ENCODE results near the gene CEBPA.

Gene CEBPA

DNA sequence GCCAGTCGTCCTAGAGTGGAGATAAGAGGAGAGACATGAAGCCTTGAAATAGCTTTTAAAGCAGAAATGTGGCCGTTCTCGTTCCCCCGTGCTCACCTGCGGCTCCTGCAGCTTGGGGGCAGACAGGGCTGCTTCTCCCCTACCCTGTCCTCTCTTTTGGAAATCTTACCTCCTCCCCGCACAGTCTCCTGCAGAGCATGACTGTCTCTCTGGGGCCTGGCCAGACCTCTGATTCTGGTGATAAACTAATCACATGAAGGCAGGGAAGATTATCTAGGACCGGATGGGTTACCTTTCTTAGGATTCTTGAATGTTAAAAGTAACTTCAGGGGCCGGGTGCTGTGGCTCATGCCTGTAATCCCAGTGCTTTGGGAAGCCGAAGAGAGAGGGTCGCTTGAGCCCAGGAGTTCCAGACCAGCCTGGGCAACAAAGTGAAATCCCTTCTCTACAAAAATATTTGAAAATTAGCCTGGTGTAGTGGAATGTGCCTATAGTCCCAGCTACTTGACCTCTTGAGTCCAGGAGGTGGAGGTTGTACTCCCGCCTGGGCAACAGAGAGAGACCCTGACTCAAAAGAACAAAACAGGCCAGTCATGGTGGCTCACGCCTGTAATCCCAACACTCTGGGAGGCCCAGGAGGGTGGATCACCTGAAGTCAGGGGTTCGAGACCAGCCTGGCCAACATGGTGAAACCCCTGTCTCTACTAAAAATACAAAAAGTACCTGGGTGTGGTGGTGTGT is 8.1 kb downstream of the CEBPA start:
- Mint-ChIP-seq H3K4me1 (no peaks in the 10 kb centered on the region), H3K27me3 (peaks cover 14% of the 10 kb centered on the region), H3K4me3 (no peak overlapping the region), H3K36me3 (ENCODE audit: insufficient read depth) (peaks cover 1% of the 10 kb centered on the region), H3K9me3 (peaks cover under 1% of the 10 kb centered on the region), H3K27ac (ENCODE audit: low read depth) (no peak overlapping the region)
- ATAC-seq (replicated peaks; ENCODE audit: extremely low read depth, poor library complexity, severe bottlenecking) (no peak), DNase-seq (ENCODE audit: low spot score in 2 of 2) (no peak)

DNA sequence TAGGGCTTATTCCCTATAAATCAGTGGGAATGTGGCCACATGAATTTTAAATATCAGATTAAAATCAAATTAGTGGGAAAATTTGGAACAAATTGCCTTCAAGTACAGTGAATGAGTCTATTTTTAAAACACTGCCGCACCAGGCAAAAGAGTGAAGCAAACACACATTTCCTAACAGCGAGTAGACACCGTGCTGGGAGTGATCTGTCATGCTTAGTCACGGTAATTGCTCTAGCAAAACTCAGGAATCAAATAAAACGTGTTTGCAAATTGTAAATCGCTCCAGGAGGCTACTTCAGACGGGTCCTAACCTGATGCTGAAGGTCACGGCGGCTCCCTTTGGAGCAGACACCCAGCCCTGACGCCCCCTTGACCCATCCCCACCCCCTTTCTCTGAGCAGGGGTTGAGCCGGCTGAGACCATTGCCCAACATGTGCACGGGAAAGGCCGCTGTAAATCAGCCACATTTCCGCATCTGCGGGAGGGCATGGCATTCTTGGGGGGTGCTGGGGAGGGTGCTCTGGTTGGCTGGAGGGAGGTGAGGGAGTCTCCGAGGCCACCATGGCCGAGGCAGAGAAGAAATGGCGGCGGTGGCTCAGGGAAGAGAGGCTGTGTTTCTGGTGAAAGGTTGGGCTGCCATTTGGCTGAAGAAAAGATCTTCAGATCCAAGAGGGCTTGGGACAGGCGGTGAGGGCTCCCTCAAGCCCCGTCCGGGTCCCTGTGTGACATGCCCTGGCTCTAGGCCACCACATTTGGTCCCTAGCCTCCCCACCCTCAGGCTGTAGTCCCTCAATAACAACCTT is 8.9 kb downstream of the CEBPA start:
- peaks cover 1% of the 10 kb centered on the region for H3K36me3 Mint-ChIP-seq (ENCODE audit: insufficient read depth)
- DNase-seq (ENCODE audit: low spot score in 2 of 2) (no peak), ATAC-seq (replicated peaks; ENCODE audit: extremely low read depth, poor library complexity, severe bottlenecking) (no peak)

DNA sequence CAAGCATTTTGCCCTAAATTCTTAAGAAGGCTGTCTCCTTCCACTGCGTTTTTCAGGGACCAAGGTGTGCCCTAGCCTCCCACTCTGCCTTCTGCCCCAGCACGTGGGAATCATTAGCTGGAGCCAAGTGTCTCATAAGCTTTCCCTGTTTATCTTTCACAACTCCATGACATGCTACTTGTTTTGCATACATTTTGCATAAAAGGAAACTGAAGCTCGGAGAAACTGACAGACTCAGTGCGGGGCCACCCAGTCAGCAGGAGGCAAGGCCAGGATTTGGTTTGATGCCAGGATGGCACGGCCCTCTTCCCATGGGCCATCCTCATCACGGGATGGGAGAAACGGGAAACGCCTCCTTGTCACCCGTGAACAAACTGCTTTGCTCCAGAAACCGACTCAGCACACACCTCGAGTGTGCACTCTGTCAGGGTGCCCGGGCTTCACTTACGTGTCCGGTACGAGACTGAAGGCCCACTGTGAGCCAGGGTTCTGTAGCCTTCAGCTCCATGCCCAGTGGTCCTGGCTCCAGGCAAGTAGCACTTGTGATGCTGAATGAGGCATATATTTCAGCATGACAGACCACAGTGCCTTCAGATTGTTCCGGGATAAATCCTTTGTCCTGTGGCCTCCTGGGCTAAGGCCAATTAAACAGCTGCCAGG is 9.6 kb downstream of the CEBPA start:
- Mint-ChIP-seq H3K27ac (ENCODE audit: low read depth) (no peak overlapping the region), H3K36me3 (ENCODE audit: insufficient read depth) (peaks cover 1% of the 10 kb centered on the region), H3K27me3 (peaks cover 14% of the 10 kb centered on the region), H3K9me3 (peaks cover 12% of the 10 kb centered on the region), H3K4me3 (no peak overlapping the region), H3K4me1 (no peaks in the 10 kb centered on the region)
- no peak for ATAC-seq (replicated peaks; ENCODE audit: extremely low read depth, poor library complexity, severe bottlenecking)
- no peak for DNase-seq (ENCODE audit: low spot score in 2 of 2)

More for the DNA sequence above, 8.9 kb downstream of the CEBPA start:
- no peak overlapping the region for H3K27ac Mint-ChIP-seq (ENCODE audit: low read depth)
- peaks cover 14% of the 10 kb centered on the region for H3K27me3 Mint-ChIP-seq
- H3K9me3 Mint-ChIP-seq: peaks cover 6% of the 10 kb centered on the region
- H3K4me3 Mint-ChIP-seq: no peak overlapping the region
- no peaks in the 10 kb centered on the region for H3K4me1 Mint-ChIP-seq

DNA sequence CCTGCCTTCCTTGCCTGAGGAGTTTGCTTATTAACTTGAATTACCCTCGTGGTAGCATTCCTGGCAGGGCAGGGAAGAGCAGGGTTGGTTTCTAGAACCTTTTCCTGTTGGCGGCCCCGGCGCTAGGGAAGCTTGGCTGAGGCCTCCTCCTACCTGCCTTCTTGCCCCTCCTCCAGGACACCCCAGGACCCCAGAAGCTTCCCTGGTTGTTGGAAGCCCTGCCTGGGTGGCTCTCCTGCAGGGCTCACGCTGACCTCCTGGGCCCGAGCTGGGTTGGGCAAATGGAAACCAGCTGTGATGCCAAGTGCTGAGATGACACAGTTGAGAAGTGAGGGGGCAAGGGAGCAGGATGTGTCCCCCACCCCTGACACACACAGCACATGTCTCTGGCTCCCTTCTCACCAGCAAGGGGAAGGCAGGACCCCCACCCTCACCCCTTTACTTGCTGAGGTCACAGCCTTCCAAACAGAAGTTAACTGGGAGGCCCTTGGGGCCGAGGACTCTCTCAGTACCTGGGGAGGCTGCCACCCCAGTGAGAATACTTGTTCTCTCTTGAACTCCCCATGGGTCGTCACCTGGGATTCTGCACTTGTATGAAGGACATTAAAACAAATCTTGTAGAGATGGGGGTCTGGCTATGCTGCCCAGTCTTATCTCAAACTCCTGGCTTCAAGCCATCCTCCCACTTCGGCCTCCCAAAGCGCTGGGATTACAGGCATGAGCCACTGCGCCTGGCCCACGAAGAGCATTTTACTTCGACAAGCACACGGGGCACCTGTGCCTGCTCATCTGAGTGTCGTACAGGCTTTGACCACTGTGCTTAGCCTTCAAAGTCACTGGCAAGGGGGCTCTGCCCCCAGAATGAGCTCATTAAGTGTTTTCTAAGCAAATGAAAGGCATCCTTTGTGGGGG is 10.5 kb downstream of the CEBPA start:
- H3K9me3 Mint-ChIP-seq: peaks cover 12% of the 10 kb centered on the region
- H3K27ac Mint-ChIP-seq (ENCODE audit: low read depth): no peak overlapping the region
- peaks cover 14% of the 10 kb centered on the region for H3K27me3 Mint-ChIP-seq
- no peak overlapping the region for H3K4me3 Mint-ChIP-seq
- peaks cover 2% of the 10 kb centered on the region for H3K4me1 Mint-ChIP-seq
- peaks cover 1% of the 10 kb centered on the region for H3K36me3 Mint-ChIP-seq (ENCODE audit: insufficient read depth)
- no peak for ATAC-seq (replicated peaks; ENCODE audit: extremely low read depth, poor library complexity, severe bottlenecking)
- no peak for DNase-seq (ENCODE audit: low spot score in 2 of 2)

DNA sequence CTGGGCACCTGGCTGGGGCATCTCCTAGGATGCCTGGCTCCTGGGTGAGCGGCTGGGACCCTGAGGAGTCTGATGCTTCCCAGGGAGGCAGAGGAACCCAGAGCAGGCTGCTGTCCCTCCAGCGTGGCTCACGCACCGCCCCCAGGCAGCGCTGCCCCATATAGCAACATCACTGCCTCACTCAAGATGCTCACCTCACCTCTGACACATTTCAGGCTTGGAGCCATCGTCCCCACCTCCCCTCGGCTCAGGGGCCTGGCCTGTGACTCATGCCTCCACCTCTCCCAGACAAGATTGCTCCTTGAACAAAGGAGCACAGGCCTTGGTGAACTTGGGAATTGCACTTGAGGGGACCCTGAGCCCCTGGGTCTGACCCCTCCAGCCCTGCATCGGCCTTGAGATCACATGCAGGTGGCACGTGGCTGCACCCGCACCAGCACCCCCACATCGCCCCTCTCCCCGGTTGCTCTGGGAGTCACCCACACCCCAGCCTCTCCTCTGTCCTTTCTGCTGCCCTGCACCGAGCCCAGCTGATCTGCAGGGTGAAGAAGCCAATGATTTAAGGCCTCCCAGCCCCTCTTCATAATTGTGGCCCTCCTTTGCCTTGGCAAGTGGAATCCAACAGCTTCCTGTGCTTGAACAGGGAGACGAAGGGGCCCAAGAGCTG is 11.2 kb downstream of the CEBPA start:
- Mint-ChIP-seq H3K4me3 (no peak overlapping the region), H3K27me3 (peaks cover 14% of the 10 kb centered on the region), H3K27ac (ENCODE audit: low read depth) (no peak overlapping the region), H3K36me3 (ENCODE audit: insufficient read depth) (peaks cover 1% of the 10 kb centered on the region), H3K9me3 (peaks cover 12% of the 10 kb centered on the region), H3K4me1 (peaks cover 10% of the 10 kb centered on the region)
- ATAC-seq (replicated peaks; ENCODE audit: extremely low read depth, poor library complexity, severe bottlenecking) (no peak), DNase-seq (ENCODE audit: low spot score in 2 of 2) (no peak)

DNA sequence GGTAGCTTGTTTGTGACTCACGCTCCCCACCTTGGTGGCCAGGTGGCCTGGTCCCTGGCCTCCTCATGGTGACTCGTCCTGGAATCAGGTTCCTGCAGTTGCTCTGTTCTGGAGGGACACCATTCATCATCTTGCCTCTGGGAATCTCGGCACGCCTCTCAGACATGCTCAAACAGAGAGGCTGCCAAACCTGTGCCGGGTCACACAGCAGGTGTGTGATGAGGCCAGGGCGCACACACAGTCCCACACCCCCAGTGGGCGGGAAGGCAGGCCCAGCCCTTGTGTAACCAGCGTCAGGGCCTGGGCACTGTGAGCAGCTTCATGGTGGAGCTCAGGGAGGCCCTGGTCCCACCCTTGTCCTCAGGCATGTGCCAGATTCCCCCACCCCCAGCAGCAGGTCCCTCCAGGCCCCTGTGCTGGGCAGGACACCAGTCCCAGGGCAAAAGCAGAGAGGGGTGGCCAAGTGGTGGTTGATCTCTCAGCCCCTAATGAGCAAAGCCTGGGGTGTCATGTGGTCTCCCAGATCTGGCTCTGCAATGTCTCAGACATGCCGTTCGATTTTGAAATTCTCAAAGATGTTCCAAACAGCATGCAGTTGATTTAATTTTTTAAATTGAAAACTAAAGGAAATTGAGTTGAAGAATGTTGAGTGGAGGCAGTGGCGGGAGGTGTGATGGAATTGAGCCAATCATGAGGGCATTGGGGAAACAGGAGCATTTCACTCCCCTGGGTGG is 12.1 kb downstream of the CEBPA start:
- H3K4me3 Mint-ChIP-seq: no peak overlapping the region
- peaks cover 4% of the 10 kb centered on the region for H3K36me3 Mint-ChIP-seq (ENCODE audit: insufficient read depth)
- no peak for DNase-seq (ENCODE audit: low spot score in 2 of 2)
- H3K4me1 Mint-ChIP-seq: peaks cover 13% of the 10 kb centered on the region
- ATAC-seq (replicated peaks; ENCODE audit: extremely low read depth, poor library complexity, severe bottlenecking): no peak
- no peak overlapping the region for H3K27ac Mint-ChIP-seq (ENCODE audit: low read depth)
- H3K27me3 Mint-ChIP-seq: peaks cover 14% of the 10 kb centered on the region
- H3K9me3 Mint-ChIP-seq: peaks cover 12% of the 10 kb centered on the region

DNA sequence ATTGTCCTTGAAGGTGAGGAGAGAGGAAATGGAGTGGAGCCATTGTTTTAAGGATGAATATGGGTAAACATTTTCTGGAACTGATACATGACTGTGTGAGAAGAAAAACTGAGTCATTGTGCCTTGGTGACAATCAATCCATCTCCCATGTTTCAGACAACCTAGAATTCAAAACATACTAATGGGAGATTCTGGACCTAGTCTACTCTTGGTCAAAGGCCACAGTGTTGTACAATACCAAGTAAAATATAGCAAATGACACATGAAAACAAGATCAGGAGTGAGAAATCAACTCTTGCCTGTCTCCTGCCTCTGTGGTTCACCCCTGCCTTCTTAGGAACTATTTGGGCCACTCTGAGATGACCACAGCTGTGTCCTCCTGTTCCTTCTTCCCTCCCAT is 13.1 kb downstream of the CEBPA start:
- Mint-ChIP-seq H3K4me1 (peaks cover 15% of the 10 kb centered on the region), H3K27ac (ENCODE audit: low read depth) (no peak overlapping the region), H3K27me3 (peaks cover 11% of the 10 kb centered on the region), H3K9me3 (peaks cover 12% of the 10 kb centered on the region), H3K4me3 (no peak overlapping the region), H3K36me3 (ENCODE audit: insufficient read depth) (peaks cover 4% of the 10 kb centered on the region)
- no peak for ATAC-seq (replicated peaks; ENCODE audit: extremely low read depth, poor library complexity, severe bottlenecking)
- DNase-seq (ENCODE audit: low spot score in 2 of 2): no peak

DNA sequence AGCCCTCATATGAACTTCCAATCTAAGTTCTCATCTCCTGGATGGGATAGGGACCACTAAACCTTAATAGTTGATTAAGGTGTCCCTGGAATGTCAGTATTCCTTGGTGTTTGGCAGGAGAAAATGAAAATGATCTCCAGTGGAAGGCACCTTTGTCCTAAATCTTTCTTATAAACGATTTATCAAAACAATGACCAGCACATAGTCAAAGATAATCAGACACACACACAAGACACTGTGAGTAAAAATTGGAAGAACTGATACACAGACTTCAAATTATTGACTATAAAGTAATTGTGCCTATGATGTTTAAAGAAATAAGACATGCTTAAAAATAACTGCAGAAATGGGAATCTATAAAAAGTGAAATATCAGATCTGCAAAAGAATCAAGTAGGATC is 13.7 kb downstream of the CEBPA start:
- DNase-seq (ENCODE audit: low spot score in 2 of 2) (no peak), ATAC-seq (replicated peaks; ENCODE audit: extremely low read depth, poor library complexity, severe bottlenecking) (no peak)
- Mint-ChIP-seq H3K27ac (ENCODE audit: low read depth) (no peak overlapping the region), H3K27me3 (peaks cover 5% of the 10 kb centered on the region), H3K4me3 (no peak overlapping the region), H3K4me1 (peaks cover 15% of the 10 kb centered on the region), H3K9me3 (peaks cover 12% of the 10 kb centered on the region), H3K36me3 (ENCODE audit: insufficient read depth) (peaks cover 4% of the 10 kb centered on the region)

DNA sequence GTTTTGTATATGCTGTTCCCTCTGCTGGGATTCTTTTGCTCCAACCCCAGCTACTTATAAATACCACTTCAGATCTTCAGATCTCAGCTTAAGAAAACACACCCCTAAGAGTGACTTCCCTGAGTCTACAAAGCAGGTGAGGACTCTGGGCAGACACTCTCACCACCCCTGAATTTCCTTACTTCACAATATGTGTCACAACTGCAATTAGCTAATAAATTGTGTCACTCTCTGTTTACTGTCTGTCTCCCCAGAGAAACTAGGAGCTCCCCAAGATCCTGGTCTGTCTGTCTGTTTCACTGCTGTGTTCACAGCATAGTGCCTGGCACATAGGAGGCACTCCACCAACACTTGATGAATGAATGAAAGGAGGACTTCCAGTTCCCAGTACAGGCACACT is 14.4 kb downstream of the CEBPA start:
- H3K4me1 Mint-ChIP-seq: peaks cover 15% of the 10 kb centered on the region
- no peak overlapping the region for H3K27ac Mint-ChIP-seq (ENCODE audit: low read depth)
- H3K9me3 Mint-ChIP-seq: peaks cover 12% of the 10 kb centered on the region
- H3K27me3 Mint-ChIP-seq: no peaks in the 10 kb centered on the region
- no peak overlapping the region for H3K4me3 Mint-ChIP-seq
- ATAC-seq (replicated peaks; ENCODE audit: extremely low read depth, poor library complexity, severe bottlenecking) (no peak), DNase-seq (ENCODE audit: low spot score in 2 of 2) (no peak)
- H3K36me3 Mint-ChIP-seq (ENCODE audit: insufficient read depth): peaks cover 4% of the 10 kb centered on the region

DNA sequence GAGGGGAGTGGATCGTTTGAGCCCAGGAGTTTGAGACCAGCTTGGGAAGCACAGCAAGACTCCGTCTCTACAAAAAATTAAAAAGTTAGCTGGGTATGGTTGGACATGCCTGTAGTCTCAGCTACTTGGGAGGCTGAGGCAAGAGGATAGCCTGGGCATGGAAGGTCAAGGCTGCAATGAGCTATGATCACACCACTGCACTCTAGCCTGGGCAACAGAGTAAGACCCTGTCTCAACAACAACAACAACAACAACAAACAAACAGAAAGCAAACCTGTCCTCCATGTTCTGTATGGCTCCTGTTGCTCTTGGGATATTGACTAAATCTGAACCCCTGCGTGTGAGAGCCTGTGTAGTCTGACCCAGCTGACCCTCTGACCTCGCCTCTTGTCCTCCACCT is 14.9 kb downstream of the CEBPA start:
- no peak overlapping the region for H3K4me3 Mint-ChIP-seq
- ATAC-seq (replicated peaks; ENCODE audit: extremely low read depth, poor library complexity, severe bottlenecking) (no peak), DNase-seq (ENCODE audit: low spot score in 2 of 2) (no peak)
- H3K4me1 Mint-ChIP-seq: peaks cover 15% of the 10 kb centered on the region
- H3K36me3 Mint-ChIP-seq (ENCODE audit: insufficient read depth): peaks cover 4% of the 10 kb centered on the region
- peaks cover 12% of the 10 kb centered on the region for H3K9me3 Mint-ChIP-seq
- peak overlapping the region; percentile 29 for H3K27ac Mint-ChIP-seq (ENCODE audit: low read depth)
- H3K27me3 Mint-ChIP-seq: no peaks in the 10 kb centered on the region

DNA sequence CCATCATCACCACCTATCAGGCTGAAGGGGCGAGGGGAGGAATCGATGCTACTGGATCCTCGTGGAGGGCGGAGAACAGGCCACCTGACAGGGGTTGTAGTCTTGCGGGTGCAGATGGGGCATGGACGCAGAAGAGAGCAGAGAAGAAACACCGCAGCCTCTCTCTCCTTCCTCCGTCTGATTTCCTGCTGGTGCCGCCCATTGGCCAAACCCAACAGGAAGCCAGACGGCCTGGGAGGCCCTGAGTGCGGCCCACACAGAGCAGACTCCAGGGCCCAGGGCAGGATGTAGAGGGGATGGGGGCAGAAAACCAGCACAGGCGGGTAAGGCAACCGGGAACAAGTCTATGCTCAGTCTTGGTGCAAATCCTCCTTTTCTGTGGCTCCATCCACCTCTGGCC is 15.4 kb downstream of the CEBPA start:
- Mint-ChIP-seq H3K4me3 (no peak overlapping the region), H3K4me1 (peaks cover 15% of the 10 kb centered on the region), H3K27me3 (peaks cover 2% of the 10 kb centered on the region), H3K9me3 (peaks cover 12% of the 10 kb centered on the region), H3K36me3 (ENCODE audit: insufficient read depth) (peaks cover 4% of the 10 kb centered on the region), H3K27ac (ENCODE audit: low read depth) (peak overlapping the region; percentile 29)
- ATAC-seq (replicated peaks; ENCODE audit: extremely low read depth, poor library complexity, severe bottlenecking) (peak; percentile 43), DNase-seq (ENCODE audit: low spot score in 2 of 2) (no peak)
